GF-D8 (cell line): ENCODE results near the gene ZNF513.

Experiments
- DNase-seq: peaks from one replicate; lab custom pipeline; 2025; lab: John Stamatoyannopoulos, UW

ZNF513 gene

DNA sequence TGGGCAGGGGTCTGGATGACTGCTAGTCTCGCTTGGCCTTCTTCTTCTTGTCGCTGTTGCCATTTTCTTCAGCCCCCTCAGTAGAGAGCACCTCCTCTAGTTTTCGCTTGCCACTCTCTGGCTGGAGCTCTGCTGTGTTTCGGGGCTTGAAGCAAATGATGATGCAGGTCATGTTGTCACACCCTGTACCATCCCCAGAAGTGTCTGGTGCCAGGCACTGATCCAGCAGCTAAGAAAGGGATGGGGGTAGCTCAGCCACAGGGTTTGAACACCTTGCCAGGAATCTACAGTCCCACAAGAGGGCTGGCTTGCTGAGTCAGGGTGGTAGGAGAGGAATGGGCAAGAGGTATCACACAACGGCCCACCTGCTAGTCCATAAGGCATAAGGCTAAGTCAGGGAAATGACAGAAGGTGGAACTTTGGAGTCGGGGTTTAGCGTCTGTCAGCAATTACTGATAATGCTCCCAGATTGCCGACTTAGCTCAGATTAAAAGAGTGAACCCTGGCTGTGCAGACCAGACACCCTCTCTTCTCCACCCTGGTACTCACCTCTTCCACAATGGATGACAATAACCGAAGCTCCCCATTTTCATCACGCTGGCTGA, 1.1 kb upstream of the ZNF513 start:
- no peak for DNase-seq

DNA sequence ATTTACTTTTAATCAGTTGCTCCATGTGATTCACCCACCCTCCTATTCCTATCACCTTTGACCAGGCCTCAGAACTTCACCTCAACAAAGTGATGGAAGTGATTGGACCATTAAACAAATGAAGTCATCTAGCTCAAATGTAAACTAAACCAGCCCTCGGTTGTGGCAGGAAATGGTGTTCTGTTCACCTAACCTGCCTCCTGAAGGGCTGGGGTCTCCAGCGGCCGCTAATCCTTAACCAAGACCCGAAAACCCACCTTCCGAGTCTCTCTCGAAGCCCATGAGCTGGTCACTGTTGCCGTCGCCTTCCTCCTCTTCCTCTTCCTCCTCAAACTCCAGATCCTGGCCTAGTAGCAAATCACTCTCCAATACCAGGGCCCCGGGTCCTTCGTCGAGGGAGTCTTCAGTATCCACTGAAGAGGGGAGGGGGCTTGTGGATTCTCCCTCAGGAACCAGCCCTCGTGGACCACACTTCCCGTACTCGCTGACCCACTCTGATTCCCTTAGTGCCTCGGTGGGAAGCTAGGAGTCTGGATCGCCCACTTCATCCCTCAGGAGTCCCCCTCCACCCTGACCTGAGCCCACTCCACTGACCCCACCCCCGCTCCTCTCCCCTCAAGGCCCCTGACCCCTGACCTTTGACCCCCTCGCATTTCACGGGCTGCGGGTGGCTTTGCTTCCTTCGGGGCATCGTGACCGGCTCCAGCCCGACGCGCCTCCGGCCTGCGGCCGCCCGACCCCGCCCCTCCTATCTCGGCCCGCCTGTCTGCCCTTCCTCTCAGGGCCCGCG, 503 bp downstream of the ZNF513 start:
- DNase-seq, result no peak

DNA sequence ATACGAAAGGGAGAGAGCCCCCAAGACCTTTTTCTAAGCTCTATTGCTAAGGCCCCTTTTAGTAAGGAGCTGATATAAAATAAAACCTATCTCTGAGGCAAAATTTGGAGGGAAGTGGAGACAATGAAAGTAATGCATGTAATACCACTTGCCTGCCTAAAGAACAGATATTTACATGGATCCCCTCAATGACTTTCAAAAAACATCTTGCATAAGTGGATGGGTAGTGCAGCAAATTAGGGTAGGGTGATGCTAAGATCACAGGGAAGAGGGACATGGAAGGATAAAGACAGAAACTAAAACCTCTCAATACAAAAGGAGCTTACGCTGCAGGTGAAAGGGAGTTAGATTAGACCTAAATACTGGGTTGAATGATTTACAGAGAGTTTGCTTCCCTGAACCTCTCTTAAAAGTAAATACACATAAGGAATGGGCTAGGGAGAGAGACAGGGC, 1.1 kb downstream of the ZNF513 start:
- no peak for DNase-seq

DNA sequence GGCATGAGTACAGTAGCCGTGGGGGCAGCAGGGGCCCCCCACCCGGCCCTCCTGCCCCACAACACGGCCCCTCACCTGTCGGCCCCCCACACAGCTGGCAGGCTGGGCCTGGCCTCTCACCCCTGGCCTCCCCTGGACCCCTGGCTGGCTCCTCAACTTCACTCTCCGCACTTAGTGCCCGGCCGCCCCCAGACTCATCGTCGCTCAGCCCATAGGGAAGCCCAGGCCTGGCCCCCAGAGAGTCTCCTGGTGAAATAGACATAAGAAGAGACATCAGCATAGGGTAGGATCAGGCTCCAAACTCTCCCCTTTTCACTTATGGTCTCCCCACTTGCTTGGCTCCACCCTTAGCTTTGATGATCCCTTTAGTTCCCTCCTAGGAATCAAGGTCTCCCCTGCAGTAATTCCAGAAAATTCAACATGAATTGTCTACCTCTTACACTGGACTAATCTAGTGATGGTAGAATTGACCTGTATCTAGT, 1.7 kb downstream of the ZNF513 start:
- DNase-seq, result no peak

DNA sequence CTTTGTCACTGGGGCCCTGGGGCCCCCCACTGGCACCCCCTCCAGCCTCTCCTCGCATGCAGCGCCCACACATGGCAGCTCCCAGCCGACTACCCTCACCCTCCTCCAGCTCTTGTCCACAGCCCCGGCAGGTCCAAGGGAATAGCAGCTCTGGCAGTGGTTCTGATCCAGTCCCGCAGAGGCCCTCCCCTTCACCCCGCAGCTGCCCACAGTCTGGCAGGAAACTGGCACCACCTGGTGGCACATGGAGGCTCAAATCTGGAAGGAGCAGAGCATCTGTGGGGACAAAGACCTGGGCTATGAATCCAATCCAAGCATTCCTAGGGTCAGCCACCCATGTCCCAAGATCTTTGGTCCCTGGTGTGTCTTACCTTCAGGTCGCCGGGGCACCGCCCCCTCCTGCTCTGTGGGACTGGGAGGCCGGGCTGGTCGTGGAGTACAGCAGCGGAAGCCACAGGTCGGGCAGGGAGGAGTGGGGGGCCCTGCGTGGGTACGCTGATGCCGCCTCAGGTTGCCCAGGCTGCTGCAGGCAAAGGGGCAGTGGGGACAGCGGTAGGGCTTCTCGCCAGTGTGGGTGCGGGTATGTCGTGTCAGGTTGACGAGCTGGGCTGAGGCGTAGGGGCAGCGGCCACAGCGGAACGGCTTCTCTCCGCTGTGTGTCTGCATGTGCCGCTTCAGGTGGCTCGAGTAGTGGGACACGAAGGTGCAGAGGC, 2.3 kb downstream of the ZNF513 start:
- no peak for DNase-seq

DNA sequence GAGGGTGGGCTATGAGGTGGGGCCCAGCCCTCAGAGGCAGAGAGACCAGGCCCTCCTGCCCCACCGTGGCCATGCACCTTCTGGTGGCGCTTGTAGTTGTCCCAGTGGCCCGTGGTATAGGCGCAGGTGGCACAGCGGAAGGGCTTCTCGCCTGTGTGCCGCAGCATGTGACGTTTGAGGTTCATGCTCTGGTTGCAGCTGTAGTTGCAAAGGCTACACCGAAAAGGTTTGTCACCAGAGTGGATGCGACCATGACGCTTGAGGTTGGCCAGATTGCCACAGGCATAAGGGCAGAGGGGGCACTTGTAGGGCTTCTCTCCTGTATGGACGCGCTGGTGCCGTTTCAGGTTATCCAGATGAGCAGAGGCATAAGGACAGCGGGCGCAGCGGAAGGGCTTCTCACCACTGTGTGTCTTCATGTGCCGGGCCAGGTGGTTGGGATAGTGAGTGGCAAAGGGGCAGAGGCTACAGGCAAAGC, 2.9 kb downstream of the ZNF513 start:
- no peak for DNase-seq

DNA sequence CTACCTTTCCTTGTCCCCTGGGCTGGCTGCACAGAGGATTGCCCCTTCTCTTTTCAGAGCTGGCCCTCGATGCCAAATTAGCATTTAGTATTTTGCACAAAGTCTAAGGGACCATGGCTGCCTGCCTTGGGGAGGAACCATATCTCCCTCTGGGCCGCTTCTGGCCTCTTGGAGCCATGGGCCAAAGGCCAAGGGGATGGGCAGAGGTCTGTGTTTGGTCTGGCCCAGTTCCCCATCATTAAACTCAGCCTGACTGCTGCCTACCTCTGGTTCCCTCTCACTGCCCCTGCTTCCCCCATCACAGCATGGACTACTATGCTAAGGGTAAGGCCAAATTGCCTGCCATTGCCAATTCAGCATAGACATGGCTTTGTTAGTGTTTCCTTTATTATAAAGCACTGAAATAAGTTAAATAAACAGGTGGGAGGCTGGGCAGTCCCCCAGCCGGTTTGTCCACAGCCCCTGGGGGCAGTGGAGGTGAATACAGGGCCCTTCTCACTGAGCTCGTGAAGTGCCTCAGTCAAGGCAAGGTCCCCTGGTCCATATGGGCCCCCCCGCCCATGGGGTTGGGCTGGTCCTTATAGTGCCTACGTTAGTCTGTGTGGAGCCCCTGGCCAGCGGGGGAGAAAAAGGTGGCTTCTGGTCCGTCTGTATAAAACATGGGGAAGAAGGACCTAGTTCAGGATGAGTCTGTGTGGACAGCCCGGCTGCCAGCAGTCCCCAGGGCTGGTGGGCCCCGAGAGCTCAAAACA, 3.5 kb downstream of the ZNF513 start:
- DNase-seq, result no peak

DNA sequence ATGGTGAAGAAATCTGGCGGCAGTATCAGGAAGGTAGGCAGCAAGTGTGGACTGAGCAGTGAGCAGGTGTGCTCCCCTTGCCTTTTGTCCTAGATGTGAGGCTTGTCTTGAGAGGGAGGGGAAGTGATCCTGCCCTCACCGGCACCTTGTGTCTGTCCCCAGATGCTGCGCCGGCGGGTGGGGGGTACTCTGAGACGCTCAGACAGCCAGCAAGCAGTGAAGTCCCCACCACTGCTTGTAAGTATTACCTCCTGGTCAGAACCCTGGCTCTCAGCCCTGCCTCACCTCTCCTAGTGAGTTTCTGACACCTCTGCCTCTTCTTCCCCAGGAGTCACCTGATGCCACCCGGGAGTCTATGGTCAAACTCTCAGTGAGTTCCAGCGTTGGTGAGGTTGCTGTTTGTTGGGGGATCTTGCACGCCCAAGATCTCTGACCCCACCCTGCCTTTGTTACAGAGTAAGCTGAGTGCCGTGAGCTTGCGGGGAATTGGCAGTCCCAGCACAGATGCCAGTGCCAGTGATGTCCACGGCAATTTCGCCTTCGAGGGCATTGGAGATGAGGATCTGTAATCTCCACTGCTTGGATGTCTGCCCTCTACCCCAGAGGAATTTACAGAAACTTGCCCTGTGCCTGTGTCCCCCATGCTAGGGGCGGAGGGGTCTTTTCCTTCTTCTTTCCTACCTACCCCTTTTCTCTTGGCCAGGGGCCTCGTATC, 4.2 kb downstream of the ZNF513 start:
- DNase-seq, result no peak

DNA sequence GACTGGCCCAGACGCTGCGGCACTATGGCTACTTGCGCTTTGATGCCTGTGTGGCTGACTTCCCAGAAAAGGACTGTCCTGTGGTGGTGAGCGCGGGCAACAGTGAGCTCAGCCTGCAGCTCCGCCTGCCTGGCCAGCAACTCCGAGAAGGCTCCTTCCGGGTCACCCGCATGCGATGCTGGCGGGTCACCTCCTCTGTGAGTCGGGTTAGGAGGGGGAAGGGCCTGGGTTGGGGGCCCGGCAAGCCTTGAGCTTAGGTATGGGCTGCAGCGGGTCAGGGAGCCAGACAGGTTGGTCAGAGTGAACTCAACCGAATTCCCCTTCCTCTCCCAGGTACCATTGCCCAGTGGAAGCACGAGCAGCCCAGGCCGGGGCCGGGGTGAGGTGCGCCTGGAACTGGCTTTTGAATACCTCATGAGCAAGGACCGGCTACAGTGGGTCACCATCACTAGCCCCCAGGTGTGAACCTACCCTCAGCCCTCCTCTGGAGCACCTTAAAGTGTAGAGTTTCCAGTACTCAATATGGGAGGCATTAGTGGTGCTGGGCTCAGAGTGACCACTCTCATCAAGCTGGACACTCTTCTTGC, 4.9 kb downstream of the ZNF513 start:
- no peak for DNase-seq

DNA sequence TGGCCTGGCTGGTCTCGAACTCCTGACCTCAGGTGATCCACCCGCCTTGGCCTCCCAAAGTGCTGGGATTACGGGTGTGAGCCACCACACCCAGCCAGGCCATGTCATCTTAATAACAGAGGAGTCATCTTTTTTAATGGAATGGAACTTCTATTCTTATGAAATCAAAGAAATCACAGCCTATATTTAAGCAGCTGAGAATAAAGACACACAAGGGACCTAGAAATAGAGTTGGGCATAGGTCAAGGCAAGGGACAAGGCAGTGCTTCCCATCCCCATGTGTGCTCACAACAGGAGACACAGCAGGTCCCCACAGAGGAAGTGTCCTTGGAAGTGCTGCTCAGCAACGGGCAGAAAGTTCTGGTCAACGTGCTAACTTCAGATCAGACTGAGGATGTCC, 7.0 kb downstream of the ZNF513 start:
- no peak for DNase-seq

DNA sequence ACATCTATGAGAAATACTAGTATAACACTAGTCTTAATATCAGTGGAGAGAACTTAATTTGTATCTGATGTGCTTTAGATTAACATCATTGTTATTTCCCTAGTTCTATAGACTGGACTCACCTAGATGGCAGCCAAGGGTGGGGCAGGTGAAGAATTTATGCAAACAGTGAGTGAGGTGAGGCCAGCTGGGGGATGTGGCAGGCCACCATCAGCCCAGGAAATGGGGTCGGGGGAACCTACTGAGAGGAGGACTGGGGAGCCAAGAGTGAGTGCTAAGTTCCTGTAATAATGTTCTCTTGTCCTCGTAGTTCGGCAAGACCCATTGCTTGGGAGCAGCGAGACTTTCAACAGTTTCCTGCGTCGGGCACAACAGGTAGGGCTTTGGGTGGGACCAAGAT, 7.6 kb downstream of the ZNF513 start:
- DNase-seq, result no peak

DNA sequence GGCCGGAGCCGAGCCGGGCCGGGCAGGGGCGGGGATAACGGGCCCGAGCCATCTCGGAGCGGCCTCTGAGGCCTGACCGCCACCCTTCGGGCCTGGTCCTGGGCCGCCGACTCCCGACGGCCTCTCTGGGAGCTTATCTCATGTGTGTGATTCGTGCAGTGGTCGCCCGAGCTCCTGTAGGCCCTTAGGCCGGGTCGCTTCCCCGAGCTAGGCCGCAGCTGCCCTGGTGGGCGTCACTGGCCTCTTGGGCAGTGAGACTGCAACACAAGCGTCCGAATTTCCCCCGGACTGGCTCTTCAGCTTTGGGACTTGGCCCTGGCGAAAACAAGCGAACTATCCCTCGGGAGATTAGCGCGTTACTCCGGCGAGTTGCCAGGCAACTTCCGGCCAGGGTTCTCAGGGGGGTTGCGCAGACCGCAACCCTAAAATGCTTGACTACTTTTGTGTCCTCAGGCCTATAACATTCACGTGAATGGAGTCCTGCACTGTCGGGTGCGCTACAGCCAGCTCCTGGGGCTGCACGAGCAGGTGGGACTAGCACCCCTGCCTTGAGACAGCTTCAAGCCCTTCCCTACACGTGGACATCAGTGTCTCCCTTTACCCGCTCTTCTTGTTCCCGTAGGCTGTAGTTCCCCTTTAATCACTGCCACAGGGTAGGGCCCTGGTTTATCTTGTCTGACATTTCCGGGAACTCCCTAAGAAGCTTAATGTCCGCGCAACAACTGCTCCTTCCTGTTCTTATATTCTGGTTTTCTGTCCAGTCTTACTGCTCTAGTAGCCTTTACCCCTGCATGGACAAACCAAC, 9.5 kb downstream of the ZNF513 start:
- peak; percentile 80 for DNase-seq

DNA sequence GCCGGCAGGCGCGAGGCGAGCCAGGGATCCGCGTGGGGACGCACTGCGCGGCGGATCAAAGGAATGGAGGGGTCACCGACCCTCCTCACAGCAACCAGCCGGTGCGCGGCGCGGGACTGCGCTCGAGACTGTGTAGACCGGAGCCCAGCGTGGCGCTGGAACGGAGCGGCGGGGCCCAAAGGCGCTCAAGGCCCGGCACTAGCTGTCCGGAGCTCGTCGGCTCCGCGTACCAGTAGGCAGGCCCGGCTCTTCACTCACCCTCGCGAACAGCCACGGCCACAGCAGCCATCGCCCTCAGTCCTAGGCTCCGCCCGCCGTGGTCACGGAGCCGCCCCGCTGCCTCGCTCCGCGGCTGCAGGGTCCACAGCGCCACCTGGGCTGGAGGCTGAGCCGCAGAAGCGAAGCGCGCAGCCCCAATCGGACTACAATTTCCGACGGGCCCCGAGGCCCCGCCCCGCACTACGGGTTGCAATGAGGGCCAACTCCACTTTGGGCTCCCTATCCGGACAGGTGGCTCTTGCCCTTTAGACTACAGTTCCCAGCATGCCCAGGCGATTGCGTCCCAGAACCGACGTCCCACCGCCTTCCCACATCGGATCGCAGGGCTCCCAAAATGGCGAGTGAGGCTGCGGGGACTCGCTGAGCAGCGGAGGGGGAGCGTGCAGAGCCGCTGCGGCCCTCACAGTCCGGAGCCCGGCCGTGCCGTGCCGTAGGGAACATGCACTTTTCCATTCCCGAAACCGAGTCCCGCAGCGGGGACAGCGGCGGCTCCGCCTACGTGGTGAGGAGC, 10.3 kb downstream of the ZNF513 start, which contains the start of the genes EIF2B4 and SNX17:
EIF2B4 (minus strand) TSS at position 313 of the 790 bp plus-strand sequence; CDS start at position 289, 24 bp downstream.
SNX17 (plus strand) TSS at position 591 of the 790 bp plus-strand sequence; CDS start at position 719, 128 bp downstream.
- peak; percentile 96 for DNase-seq

DNA sequence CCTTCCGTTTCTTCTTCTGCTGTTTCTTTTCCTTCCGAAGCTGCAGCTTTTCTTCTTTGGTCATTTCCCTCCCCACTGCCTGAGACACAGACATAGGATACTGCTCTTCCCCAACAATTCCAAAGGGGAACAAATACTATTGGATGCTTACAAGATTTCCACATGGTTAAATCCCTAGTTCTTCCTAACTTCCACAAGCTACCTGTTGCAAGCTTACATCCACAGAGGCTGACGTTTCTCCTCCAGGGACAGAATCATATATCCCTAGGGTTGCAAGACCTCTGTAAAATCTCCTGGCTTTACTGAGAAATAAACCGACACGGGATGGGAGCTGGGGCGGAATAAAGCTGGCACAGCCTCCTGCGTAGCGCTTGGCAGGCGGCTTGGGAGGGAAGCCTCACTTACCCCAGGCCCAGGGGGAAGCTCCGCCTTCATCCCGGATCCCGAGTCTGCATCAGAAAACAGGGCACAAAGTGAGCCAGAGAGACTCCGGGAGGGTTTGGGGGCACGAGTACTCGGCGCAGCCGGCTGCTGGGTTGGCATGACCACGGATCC, 11.0 kb downstream of the ZNF513 start:
- DNase-seq, result no peak

DNA sequence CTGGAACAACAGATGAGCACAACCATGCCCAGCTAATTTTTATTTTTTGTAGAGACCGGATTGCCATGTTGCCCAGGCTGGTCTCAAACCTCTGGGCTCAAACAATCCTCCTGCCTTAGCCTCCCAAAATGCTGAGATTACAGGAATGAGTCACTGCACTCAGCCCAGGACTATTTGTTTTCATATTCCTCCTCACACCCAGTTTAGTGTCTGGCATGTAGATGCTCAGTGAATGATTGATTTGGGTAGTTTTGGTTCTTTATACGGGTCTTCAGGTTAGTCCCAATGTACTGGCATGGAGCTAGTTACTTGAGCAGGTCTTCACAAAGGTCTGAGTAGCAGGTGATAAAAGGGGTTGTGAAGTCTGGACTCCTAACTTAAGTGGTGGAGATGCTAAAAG, 16.6 kb downstream of the ZNF513 start:
- DNase-seq, result no peak

DNA sequence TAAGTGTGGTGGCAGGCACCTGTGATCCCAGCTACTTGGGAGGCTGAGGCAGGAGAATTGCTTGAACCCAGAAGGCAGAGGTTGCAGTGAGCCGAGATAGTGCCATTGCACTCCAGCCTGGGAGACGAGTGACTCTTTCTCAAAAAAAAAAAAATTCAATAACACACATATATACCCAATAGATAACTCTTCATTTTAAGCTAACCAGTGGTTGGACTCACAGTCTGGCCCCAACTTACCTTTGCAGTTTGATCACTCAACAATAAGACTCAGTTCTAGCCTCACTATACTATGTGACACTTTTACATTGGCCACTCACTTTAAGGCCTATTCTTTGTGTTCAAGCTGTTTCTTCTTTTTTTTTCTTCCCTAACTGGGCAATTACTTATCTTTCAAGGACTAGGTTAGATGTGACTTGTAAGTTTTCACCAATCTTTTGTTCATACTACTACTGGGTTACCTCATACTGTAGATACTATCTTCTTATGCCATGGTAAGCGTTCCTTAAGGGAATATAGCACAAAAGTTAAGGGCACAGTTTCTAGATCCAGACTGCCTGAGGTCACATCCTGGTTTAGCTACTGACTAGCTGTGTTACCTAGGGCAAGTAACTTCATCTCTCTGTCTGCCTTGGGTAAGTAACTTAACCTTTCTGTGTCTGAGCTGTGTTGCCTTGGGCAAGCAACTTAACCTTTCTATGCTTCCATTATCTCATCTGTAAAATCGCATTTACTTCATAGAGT, 17.7 kb downstream of the ZNF513 start:
- DNase-seq, result no peak

DNA sequence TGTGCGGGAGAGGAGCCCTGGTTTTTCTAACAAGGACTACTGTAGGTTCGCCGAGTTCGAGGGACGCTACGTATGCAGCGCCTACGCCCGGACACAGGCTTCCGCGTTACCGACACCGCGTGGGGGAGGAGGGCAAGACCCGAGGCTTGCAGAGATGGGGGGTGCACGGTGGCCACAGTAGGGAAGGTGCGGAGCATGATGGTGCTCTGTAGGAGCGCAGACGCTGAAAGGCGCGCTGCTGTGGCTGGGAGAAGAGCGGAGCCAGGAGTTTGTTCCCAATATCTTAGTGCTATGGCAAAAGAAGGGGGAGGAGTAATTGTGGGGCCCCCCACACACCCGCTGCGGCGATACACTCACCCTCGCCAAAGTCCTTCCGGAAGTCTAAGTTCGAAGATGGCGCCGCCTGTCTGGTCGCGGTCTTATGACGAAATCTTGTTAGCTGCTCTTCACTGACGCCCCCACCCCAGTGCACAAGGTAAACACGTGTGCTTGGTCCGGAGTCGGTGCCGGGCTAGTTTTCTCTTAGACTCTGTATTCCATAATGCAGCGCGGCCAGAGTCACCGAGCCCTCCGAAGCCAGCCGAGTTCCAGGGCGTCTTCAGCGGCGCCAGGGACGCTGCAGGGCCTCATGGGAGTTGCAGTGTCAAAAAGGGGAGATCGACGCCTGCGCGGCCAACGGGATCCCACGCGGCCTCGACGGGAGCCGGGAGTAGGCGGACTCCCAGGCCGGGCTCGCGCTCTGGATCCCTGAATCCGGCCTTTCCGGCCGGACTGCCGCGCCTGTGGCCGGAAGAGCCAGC, 24.0 kb downstream of the ZNF513 start, which contains the start of gene GTF3C2:
GTF3C2 (minus strand) TSS at position 383 of the 800 bp plus-strand sequence. CDS start 13,210 bp downstream, outside the sequence.
- DNase-seq, result peak; percentile 91
